Stimulated activated CD8-positive, alpha-beta memory T cell treated with anti-CD3 and anti-CD28 coated beads, Interleukin-7, amount 100 ng/mL, for 48 hours (primary cell): ENCODE measurements around the gene LAPTM4A.
"Not testable (repeated sequence)": the region's sequence is repeated elsewhere in the genome, so short reads cannot be mapped to it uniquely, and the experiment has no call there.

Source experiments
- DNase-seq, 2 donors: peaks; one replicate each; pipeline ENCODE4 v3.0.0-alpha.2; 2020; ENCODE audit warnings: low read depth in 1 of 2; ENCODE audit errors: extremely low read depth in 1 of 2

LAPTM4A gene

DNA sequence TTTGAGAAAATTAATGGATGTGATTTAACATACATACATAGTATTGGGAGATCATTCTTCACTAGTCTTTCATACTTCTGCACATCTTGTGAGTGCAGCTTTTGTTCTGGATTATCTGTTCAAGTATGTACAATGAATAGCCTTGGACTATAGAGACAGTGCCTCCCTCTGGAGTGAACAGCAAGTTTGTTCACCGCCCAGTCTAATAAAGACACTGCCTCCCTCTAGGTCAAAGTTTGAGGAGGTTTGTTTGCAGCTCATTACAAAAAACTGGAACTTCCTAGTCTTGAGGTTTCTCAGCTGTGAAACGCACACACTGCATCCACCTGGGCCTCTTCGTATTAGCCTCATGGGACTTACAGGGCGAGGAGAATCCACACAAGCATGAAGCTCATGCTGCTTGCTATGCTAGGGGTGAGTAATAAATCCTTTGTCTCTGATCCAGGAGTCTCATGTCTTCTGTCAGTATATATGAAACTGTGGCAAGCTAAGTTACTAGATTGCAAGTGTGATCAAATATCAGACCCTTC lies 26.0 kb upstream of the LAPTM4A start:
- no peak for DNase-seq

DNA sequence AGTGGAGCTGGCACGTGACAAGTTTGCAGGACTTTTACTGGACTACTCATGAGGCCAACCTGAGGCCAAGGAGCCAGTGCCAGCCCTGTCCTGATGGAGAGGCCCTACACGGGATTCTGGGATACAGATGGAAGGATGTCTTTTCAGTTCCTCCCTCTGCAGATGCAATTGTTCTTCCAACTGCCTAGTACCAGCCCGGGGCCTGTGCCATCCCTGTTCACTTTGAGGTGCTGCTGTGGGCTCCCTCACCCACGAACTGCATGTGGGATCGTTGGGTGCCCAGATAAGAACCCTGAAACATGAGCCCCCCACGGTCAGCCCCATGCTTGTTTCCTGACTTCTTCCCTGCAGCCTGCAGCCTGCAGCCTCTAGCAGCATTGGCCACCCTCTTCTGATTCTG lies 25.3 kb upstream of the LAPTM4A start:
- no peak for DNase-seq

DNA sequence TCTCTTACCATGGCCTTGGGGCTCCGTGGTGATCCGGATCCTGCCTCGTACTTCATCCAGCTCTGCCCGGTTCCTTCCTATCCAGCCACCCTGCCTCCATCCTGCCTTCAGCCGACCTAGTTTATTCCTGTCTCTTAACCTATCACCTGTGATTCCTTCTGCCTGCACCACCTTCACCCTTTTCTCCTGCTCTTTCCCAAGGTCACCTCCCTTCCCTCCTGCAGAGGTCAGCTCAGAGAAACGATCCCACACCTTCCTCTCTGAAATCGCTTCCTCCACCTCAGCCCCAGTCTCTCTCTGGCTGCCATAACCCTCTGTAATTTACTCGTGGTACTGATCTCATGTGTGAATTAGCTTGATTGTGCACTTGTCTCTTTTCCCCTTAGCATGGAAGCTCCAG lies 23.5 kb upstream of the LAPTM4A start:
- DNase-seq: no peak

DNA sequence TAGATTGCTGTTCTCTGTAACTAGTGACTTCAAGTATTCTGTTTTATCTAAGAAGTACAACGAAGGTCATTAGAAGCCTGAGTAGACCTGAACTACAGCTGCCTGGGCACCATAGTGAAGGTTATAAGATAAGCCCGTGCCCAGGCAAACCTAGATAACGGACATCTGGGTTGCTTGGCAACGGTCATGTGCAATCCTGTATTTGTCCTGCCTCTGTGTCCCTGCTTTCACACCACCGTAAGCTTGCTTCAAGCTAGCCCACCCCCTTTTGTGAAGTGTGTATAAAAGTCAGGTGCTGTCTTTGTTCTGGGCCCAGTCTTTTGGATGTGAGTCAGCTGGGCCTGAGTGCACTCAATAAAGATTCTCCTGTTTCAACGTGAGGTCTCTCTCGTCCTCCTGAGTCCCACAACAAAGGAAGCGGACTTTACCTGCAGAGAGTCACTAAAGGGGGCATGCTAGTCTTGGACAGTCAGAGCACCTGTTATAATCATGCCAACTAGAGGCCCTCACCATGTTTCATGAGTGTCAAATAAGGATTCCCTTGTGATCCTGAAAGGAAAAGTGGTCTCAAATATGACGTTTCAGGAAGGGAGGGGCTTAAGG lies 22.7 kb upstream of the LAPTM4A start:
- not testable (repeated sequence) for DNase-seq

DNA sequence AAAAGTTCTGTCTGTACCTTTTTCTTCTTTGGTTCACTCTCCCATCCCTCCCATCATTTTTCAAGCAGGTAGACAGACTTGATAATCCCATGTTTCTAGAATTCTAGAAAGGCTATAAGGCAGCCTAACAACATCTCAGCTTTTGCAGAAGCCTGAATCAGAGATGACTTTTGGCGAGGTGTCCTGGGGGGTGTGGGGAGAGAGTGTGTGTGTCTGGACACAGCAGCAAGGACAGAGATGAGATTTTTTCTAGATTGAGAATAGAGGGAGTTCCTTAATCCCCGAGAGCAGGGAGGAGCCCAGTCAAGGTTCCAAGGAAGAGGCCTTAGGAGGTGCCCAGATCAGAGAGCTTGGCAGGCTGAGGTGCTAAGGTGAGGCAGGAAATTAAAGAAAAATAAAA lies 22.0 kb upstream of the LAPTM4A start:
- no peak for DNase-seq

DNA sequence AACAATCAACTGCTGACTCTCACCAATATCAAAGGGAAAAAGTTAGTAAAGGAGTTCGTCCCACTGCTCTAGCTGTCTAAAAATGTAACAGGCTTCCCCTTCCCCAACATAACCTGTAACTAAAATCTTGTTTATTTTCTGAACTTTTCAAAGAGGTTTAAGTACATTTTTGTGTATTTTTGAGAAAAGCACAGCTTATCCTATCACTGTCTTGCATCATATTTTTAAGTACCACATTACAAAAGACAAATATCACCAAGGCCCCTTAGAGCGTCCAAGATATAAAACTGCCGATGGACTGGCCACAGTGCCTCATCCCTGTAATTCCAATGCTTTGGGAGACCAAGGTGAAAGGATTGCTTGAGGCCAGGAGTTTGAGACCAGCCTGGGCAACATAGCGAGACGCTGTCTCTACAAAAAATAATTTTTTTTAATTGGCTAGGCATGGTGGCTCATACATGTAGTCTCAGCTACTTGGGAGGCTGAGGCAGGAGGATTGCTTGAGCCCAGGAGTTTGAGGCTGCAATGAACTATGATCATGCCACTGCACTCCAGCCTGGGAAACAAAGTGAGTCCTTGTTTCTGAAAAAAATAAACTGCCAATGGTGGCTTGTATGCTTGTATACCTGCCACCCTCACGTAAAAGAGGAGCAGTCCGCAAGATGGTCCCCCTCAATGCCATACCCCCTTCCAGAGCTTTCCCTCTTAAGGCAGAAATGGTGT lies 21.2 kb upstream of the LAPTM4A start:
- no peak for DNase-seq

DNA sequence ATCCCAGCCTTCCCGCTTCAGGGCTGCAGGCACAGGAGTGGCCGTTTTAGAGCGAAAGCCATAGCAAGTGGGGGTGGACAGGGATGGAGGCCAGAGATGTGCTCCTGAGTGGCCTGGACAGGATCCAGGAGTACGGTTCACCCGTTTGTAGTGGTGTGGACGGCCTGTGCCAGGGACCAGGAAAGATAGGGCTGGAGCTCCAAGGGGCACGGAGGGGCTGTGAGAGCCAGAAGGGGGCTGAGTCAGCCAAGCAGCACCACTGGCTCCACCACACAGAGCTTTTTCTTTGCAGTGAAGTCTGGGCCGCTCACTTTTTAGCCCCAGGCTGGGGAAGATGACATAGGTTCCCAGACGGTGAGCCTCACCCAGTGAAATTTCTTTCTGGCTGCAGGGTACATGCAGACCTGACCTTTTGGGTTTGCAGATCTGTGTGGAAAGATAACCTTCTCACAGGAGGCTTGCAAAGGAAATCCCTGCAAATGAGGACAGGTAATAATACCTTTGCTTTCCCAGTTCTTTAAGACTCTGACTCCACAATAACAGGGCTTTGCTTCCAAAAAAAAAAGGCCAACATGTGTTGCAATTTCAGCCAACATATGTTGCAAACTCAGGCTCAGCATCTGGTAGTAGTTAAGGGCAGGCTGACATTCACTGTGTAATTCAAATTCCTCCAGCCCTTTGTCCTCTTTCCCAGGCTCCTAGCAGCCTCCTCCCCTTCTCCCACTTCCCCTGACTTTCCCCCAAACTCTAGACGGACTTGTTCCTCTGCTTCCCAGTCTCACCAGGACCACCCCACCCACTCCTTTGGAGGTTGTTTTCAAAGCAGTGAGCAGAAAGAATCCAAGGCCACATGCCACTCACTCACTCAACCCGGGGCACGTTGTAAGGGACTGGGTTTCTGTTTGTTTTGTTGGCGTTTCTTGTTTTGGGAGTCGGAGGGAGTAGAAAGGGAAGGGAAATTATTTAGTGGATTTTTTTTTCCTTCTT lies 20.3 kb upstream of the LAPTM4A start:
- DNase-seq: no peak

DNA sequence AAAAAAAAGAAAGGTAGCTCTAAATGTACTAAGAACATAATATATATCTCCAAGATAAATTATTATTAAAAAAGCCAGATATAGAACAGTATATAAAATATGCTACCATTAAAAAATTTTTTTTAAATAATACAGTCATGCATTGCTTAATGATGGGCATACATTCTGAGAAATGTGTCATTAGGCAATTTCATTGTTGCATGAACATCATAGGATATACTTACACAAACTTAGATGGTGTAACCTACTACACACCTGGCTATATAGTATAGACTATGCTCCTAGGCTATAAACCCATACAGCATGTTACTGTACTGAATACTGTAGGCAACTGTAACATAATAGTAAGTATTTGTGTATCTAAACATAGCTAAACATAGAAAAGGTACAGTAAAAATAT lies 18.3 kb upstream of the LAPTM4A start:
- DNase-seq: no peak

DNA sequence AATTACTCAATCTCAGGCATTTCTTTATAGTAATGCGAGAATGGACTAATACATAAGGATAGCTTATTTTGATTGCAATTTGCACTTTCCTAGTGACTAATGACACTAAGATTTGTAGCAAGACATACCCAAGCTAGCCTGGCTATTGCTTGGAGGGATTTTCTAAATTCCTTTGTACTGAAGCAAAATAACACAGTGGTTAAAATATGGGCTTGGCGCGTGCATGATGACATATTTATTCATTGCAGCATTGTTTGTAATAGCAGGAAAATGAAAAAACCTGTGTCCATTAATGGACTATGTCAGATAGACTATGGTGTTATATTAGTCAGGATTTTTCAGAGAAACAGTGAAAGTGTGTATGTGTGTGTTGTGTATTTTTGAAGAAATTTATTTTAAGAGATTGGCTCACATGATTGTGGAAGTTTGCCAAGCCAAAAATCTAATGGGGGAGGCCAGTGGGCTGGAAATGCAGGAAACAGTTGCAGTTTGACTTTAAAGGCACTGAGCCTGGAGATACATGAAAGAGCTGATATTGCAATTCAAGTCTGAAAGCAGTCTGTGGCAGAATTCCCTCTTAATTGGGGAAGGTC lies 16.7 kb upstream of the LAPTM4A start:
- no peak for DNase-seq

DNA sequence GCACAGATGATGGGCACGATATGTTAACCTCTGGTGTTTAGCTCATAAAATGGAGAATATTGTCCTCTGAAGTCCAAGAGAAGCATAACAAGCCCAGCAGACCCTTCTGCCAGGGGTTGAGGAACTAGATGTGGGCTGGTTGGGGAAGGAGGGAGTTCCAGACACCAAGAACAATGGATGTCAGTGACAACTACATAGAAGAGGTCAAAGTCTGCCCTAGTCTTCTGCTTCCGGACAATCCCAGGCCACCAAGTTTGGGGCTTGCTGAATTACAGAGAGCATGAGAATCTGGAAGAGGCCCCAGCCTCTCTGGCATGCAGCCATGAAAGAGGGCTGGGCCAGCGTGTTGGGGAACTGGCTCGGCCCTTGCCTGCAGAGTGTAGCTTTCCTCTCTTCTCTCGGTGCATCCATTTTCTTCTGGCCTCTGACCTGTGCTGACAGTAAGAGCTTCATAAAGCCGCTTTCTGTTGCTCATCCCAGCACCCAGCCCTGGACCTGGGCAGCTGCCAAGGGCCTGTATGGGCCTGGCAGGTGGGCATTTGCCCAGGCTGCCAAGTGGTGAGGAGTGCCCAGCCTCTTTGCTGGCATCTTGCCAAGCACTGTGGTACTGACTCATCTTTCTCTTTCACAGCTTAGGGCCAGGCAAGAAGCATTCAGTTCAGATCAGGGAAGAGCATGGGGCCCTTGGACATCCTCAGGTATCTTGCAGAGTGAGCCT lies 14.6 kb upstream of the LAPTM4A start:
- no peak for DNase-seq

DNA sequence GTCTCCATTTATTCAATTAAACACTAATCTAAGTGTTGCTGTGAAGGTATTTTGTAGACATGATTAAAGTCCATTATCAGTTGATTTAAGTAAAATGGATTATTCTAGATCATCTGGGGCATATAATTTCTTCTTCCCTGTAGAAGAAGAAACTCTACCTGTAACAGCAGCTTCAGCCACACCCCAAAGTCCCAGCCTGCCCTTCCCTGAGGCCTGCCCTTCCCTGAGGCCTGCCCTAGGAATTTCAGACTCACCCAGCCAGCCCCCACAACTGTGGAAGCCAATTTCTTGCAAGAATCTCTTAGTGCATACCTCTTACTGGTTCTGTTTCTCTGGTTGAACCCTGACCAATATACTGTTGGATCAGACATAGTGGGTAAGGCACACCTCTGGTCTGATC lies 13.4 kb upstream of the LAPTM4A start:
- no peak for DNase-seq

DNA sequence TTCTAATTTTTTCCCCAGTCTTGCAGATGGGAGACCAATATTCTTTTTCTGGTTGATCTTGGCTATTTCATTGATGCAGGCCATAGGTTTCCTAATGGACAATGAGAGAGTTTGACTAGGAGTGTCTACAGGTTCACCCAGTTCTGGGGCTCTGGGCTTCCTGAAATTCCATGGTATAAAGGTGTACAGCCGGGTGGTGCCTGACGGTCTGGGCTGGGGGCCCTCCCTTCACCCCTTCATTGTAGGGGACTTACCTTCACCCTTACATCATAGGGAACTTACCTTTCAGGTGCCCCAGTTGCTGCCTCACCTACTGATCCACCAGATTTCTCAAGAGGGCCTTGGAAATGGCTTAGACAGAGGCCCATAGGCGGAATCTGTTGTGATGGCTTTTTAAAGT lies 13.0 kb upstream of the LAPTM4A start:
- DNase-seq: no peak

DNA sequence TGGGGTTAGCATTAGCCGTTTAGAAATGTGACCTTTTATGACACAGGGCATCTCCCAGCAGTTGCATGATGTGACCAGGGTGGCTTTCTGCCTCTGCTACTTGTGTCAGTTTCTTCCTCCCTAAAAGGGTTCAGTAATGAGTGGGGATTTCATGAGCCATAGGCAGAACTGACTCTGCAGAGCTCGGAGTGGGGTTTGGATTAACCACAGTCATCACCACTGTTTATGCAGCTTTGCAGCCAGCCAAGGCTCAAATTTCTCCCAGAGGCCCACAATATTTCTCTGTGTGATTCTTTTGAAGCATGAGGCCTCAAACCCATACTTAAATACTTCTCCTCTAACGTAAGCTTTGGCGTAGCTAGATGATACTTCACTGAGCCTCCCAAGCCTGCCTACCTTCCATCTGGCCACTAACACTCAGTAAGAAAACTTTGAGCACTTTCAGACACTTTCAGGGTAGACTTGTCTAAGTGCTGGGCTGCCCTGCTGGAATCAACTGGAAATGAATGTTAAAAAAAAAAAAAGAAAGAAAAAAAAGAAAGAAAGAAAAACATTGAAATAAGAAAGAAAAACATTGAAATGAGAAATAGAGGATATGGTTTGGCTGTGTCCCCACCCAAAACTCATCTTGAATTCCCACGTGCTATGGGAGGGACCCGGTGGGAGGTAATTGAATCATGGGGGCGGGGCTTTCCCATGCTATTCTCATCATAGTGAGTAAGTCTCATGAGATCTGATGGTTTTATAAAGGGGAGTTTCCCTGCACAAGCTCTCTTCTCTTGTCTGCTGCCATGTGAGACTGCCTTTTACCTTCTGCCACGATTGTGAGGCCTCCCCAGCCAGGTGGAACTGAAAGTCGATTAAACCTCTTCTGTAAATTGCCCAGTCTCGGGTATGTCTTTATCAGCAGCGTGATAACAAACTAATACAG lies 11.5 kb upstream of the LAPTM4A start:
- DNase-seq: no peak

DNA sequence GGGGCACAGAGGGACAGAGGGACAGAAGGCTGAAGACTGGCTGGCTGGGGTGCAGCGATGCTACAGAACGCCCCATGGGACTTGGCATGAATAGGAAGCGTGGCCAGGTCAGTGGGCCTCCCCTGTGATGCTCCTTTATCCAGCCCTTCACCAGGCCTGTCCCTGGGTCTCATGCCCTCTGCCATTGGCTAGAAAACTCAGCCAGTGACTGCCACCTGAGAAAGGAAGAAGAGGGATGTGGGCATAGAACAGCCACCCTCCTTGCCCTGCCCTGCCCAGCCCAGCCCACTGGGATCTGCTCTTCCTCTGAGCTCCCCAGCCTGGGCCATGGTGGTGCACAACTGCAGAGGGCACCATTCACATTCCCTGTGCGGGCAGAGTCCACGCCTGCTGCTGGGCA lies 10.5 kb upstream of the LAPTM4A start:
- DNase-seq: no peak

DNA sequence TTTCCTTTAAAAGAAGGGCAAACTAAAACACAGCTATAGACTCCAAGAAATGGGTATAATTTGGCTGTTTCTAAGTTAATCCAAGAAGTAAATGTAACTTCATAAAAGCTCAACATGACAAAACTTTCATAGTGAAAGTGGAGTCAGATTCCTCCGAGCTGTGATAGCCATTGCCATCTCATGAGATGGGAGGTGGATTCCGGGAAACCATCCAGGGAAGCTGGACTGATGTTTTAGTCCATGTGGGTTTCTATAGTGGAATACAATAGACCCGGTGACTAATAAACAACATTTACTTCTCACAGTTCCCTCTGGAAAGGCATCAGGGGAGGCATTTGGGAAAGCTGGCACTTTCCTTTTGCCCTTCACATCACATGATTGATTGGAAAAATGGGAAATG lies 10.0 kb upstream of the LAPTM4A start:
- no peak for DNase-seq

DNA sequence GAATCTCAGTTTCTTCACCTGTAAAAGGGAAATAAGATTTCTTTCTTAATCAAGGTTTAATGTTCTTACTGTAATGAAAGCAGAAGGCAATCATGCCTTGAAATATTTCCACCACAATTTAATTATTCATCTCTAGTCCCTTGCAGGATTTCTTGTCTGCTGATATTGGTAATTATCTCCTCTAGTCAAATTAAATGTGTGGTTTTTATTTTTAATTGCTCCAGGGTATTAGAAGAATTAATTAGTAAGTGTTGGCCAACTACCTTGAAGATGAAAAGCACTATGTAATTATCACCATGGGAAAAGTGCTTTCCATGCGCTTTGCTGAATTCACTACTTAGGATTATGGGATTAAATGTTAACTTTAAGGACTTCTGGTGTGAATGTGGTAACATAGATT lies 8.7 kb upstream of the LAPTM4A start:
- no peak for DNase-seq

DNA sequence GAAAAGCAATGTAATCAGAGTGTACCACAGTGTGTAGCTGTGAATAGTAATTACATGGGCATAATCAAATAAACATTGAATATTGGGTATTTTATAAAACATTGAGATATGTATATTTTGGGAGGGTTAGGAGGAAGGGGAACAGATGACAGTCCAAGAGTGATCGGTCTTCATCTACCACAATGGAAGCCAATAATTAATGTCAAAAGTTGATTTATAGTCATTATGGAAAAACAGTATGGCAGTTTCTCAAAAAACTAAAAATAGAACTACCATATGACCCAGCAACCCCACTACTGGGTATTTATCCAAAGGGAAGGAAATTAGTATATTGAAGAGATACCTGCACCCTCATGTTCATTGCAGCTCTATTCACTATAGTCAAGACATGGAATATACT lies 5.8 kb upstream of the LAPTM4A start:
- no peak for DNase-seq

DNA sequence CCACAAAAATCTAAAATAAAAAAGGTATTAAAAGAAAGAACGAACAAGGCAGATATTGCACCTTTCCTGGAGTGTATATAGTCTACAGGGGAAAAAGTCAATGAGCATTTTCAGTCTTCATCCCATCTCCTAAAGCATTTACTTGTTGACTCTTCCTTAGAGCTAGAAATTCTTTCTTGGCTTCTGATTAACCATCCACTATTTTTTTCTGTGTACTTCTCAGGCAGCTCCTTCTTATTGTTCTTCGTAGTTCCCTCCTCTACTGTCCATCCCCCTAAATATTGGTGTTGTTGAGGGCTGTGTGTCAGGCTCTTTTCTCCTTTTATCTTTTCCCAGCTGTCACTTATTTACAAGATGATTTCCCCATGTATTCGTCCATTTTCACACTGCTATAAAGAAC lies 3.5 kb upstream of the LAPTM4A start:
- DNase-seq: no peak

DNA sequence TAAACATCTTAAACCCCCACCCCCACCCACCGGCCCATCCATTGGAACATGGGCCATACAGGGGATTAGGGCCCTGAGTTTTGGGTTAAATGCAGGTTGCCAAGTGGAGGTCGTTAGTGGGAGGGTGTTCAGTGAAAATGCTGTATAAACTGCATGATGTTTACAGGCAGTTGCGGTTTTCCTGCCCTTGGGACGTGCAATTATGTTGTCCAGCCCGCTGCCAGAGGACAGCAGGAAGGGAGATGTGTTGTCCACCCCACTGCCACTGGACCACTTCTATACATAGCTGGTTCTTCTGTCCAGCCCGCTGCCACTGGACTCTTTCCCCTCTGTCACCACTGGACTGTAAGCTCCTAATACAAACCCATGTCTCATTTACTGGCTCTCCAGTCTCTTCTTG lies 2.7 kb upstream of the LAPTM4A start:
- DNase-seq: no peak
